ENCODE data around the gene UGT1A10.
A peak's percentile ranks its signal among the peaks of the same experiment; 100 is the strongest.
"Not testable (repeated sequence)": the region's sequence is repeated elsewhere in the genome, so short reads cannot be mapped to it uniquely, and the experiment has no call there.

UGT1A10 gene

GRCh38 chr2:233643128-233643527 is 6.9 kb downstream of the UGT1A10 start:
- Histone ChIP-seq H3F3A (ENCODE audit: control insufficient read depth, insufficient read depth) (no peaks in the 10 kb centered on the region), H3K9me3 (ENCODE audit: control insufficient read depth, insufficient read depth, low read length) (peaks cover 14% of the 10 kb centered on the region; the same call in 1 of the 2 replicates), H4K20me1 (ENCODE audit: control insufficient read depth, insufficient read depth, low read depth, low read length) (no peaks in the 10 kb centered on the region), H3K4me3 (ENCODE audit: low read length) (no peak overlapping the region), H3K79me2 (ENCODE audit: control insufficient read depth, low read length) (no peaks in the 10 kb centered on the region), H3K27me3 (ENCODE audit: control insufficient read depth, low read length) (no peaks in the 10 kb centered on the region), H3K36me3 (ENCODE audit: control insufficient read depth, low read length) (no peaks in the 10 kb centered on the region), H3K4me1 (ENCODE audit: control insufficient read depth, low read length) (peaks cover 8% of the 10 kb centered on the region), H3K4me2 (ENCODE audit: low read length) (no peak overlapping the region), H3K9me2 (replicated peaks; ENCODE audit: control insufficient read depth, low read length) (no peaks in the 10 kb centered on the region), H3K27ac (ENCODE audit: low read depth, low read length) (no peak overlapping the region)
- TF ChIP-seq CTCF (IDR thresholded peaks at IDR 0.05; ENCODE audit: low read depth, low read length, poor library complexity, severe bottlenecking) (peak; percentile 34), EZH2phosphoT487 (IDR thresholded peaks at IDR 0.05; ENCODE audit: borderline replicate concordance, low read length) (no peak)

GRCh38 chr2:233646033-233646432 is 9.8 kb downstream of the UGT1A10 start:
- not testable (repeated sequence) for H3F3A ChIP-seq (ENCODE audit: control insufficient read depth, insufficient read depth); H3K27ac ChIP-seq (ENCODE audit: low read depth, low read length)

DNA sequence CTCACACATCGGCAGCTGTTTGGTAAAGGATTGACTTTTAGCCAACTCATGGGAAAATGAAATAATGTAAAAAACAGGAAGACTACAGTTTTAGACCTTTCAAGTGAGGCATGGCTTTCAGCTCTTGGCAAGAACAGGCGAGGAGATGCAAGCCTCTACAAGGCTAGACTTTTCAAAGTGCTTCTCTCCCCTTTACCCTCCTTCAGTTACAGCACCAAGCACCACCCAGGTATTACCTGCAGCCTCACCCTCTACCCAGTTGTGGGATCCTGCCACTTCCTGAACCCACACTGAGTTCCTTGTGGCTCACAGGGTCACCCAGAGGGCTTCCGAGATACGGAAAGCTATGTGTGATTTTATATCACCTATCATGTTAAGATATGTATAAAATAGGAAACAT is 14.7 kb downstream of the UGT1A10 start:
- no peaks in the 10 kb centered on the region for H3K79me2 ChIP-seq (ENCODE audit: control insufficient read depth, low read length)
- H3K4me3 ChIP-seq (ENCODE audit: low read length): no peak overlapping the region
- no peak overlapping the region for H3K4me2 ChIP-seq (ENCODE audit: low read length)
- H3F3A ChIP-seq (ENCODE audit: control insufficient read depth, insufficient read depth): no peaks in the 10 kb centered on the region
- no peaks in the 10 kb centered on the region for H3K4me1 ChIP-seq (ENCODE audit: control insufficient read depth, low read length)
- no peaks in the 10 kb centered on the region for H4K20me1 ChIP-seq (ENCODE audit: control insufficient read depth, insufficient read depth, low read depth, low read length)
- H3K36me3 ChIP-seq (ENCODE audit: control insufficient read depth, low read length): no peaks in the 10 kb centered on the region
- TF ChIP-seq CTCF (IDR thresholded peaks at IDR 0.05; ENCODE audit: low read depth, low read length, poor library complexity, severe bottlenecking) (no peak), EZH2phosphoT487 (IDR thresholded peaks at IDR 0.05; ENCODE audit: borderline replicate concordance, low read length) (no peak)
- peaks cover 7% of the 10 kb centered on the region; the same call in 1 of the 2 replicates for H3K9me3 ChIP-seq (ENCODE audit: control insufficient read depth, insufficient read depth, low read length)
- no peak overlapping the region for H3K27ac ChIP-seq (ENCODE audit: low read depth, low read length)
- H3K9me2 ChIP-seq (replicated peaks; ENCODE audit: control insufficient read depth, low read length): no peaks in the 10 kb centered on the region
- H3K27me3 ChIP-seq (ENCODE audit: control insufficient read depth, low read length): peaks cover 3% of the 10 kb centered on the region; the same call in 1 of the 2 replicates

More at GRCh38 chr2:233646033-233646432, 9.8 kb downstream of the UGT1A10 start:
- H3K9me2 ChIP-seq (replicated peaks; ENCODE audit: control insufficient read depth, low read length); H3K4me3 ChIP-seq (ENCODE audit: low read length); H3K36me3 ChIP-seq (ENCODE audit: control insufficient read depth, low read length); H3K27me3 ChIP-seq (ENCODE audit: control insufficient read depth, low read length); H3K79me2 ChIP-seq (ENCODE audit: control insufficient read depth, low read length); H3K4me1 ChIP-seq (ENCODE audit: control insufficient read depth, low read length); H3K4me2 ChIP-seq (ENCODE audit: low read length); H4K20me1 ChIP-seq (ENCODE audit: control insufficient read depth, insufficient read depth, low read depth, low read length): not testable (repeated sequence)
- H3K9me3 ChIP-seq (ENCODE audit: control insufficient read depth, insufficient read depth, low read length): peaks cover 14% of the 10 kb centered on the region; the same call in 1 of the 2 replicates

GRCh38 chr2:233651430-233651829 is 15.2 kb downstream of the UGT1A10 start:
- Histone ChIP-seq H3K36me3 (ENCODE audit: control insufficient read depth, low read length) (no peaks in the 10 kb centered on the region), H3K9me2 (replicated peaks; ENCODE audit: control insufficient read depth, low read length) (no peaks in the 10 kb centered on the region), H3K4me2 (ENCODE audit: low read length) (no peak overlapping the region), H4K20me1 (ENCODE audit: control insufficient read depth, insufficient read depth, low read depth, low read length) (no peaks in the 10 kb centered on the region), H3K4me3 (ENCODE audit: low read length) (no peak overlapping the region), H3K79me2 (ENCODE audit: control insufficient read depth, low read length) (no peaks in the 10 kb centered on the region), H3K9me3 (ENCODE audit: control insufficient read depth, insufficient read depth, low read length) (0 out of 2 replicates have a peak, but pooled peaks cover 5% of the 10 kb centered on the region), H3K4me1 (ENCODE audit: control insufficient read depth, low read length) (no peaks in the 10 kb centered on the region), H3F3A (ENCODE audit: control insufficient read depth, insufficient read depth) (no peaks in the 10 kb centered on the region), H3K27ac (ENCODE audit: low read depth, low read length) (no peak overlapping the region), H3K27me3 (ENCODE audit: control insufficient read depth, low read length) (peaks cover 3% of the 10 kb centered on the region; the same call in 1 of the 2 replicates)
- no peak for TF ChIP-seq CTCF (IDR thresholded peaks at IDR 0.05; ENCODE audit: low read depth, low read length, poor library complexity, severe bottlenecking)
- no peak for TF ChIP-seq EZH2phosphoT487 (IDR thresholded peaks at IDR 0.05; ENCODE audit: borderline replicate concordance, low read length)

Data from DOHH2 (cell line).